ENCODE data around the gene RAD51B.

DNA sequence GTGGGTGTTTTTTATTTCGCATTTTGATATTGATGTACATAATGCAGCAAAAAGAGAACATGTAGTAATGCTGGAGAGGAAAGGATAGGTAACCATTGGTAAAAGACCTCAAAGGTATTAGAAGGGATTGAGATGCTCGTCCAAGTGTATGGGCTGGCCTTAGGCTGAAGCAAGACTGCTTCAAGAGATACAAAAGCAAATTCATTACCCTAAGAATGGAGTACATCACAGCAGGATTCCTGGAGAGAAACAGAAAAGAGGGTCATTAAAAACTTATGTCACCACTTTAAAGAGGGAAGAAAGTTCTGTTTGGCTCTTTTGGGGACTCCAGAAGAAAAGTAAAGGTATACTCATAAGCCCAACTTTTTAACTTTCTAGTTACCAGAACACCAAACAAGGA is 552.8 kb downstream of the RAD51B start:
- TF ChIP-seq, protein P1, sequence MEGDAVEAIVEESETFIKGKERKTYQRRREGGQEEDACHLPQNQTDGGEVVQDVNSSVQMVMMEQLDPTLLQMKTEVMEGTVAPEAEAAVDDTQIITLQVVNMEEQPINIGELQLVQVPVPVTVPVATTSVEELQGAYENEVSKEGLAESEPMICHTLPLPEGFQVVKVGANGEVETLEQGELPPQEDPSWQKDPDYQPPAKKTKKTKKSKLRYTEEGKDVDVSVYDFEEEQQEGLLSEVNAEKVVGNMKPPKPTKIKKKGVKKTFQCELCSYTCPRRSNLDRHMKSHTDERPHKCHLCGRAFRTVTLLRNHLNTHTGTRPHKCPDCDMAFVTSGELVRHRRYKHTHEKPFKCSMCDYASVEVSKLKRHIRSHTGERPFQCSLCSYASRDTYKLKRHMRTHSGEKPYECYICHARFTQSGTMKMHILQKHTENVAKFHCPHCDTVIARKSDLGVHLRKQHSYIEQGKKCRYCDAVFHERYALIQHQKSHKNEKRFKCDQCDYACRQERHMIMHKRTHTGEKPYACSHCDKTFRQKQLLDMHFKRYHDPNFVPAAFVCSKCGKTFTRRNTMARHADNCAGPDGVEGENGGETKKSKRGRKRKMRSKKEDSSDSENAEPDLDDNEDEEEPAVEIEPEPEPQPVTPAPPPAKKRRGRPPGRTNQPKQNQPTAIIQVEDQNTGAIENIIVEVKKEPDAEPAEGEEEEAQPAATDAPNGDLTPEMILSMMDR (IDR thresholded peaks at IDR 0.05): no peak
- TF ChIP-seq POLR2A (IDR thresholded peaks at IDR 0.05) (no peak), EP300 (IDR thresholded peaks at IDR 0.05; ENCODE audit: low read depth) (no peak), POLR2AphosphoS5 (IDR thresholded peaks at IDR 0.05) (no peak)
